Measurements from ENCODE around the gene ITGA11.
"Not testable (repeated sequence)": the region's sequence is repeated elsewhere in the genome, so short reads cannot be mapped to it uniquely, and the experiment has no call there.

Gene ITGA11

GRCh38 chr15:68425428-68426060, 6.4 kb downstream of the ITGA11 start:
- DNase-seq (ENCODE audit: low spot score), result no peak

GRCh38 chr15:68424754-68425390, 7.1 kb downstream of the ITGA11 start:
- DNase-seq (ENCODE audit: low spot score), result no peak

GRCh38 chr15:68423359-68424296, 8.3 kb downstream of the ITGA11 start:
- no peak for DNase-seq (ENCODE audit: low spot score)

GRCh38 chr15:68422403-68423145, 9.4 kb downstream of the ITGA11 start:
- DNase-seq (ENCODE audit: low spot score), result not testable (repeated sequence)

GRCh38 chr15:68421798-68422402, 10.1 kb downstream of the ITGA11 start:
- no peak for DNase-seq (ENCODE audit: low spot score)

- no peak for DNase-seq (ENCODE audit: low spot score)
Observed at GRCh38 chr15:68421115-68421551, 10.8 kb downstream of the ITGA11 start.

- DNase-seq (ENCODE audit: low spot score), result no peak
Observed at GRCh38 chr15:68420186-68420684, 11.7 kb downstream of the ITGA11 start.

GRCh38 chr15:68419301-68420175, 12.4 kb downstream of the ITGA11 start:
- DNase-seq (ENCODE audit: low spot score), result no peak

GRCh38 chr15:68418611-68419161, 13.3 kb downstream of the ITGA11 start:
- no peak for DNase-seq (ENCODE audit: low spot score)

- no peak for DNase-seq (ENCODE audit: low spot score)
Observed at GRCh38 chr15:68417897-68418296, 14.1 kb downstream of the ITGA11 start.

- no peak for DNase-seq (ENCODE audit: low spot score)
Observed at GRCh38 chr15:68417051-68417450, 14.9 kb downstream of the ITGA11 start.

- no peak for DNase-seq (ENCODE audit: low spot score)
Observed at GRCh38 chr15:68416158-68416535, 15.8 kb downstream of the ITGA11 start.

- no peak for DNase-seq (ENCODE audit: low spot score)
Observed at GRCh38 chr15:68415501-68416157, 16.3 kb downstream of the ITGA11 start.

GRCh38 chr15:68415061-68415460, 16.9 kb downstream of the ITGA11 start:
- no peak for DNase-seq (ENCODE audit: low spot score)

- no peak for DNase-seq (ENCODE audit: low spot score)
Observed at GRCh38 chr15:68414591-68414990, 17.4 kb downstream of the ITGA11 start.

GRCh38 chr15:68414206-68414555, 17.8 kb downstream of the ITGA11 start:
- DNase-seq (ENCODE audit: low spot score), result no peak

GRCh38 chr15:68413363-68414205, 18.4 kb downstream of the ITGA11 start:
- DNase-seq (ENCODE audit: low spot score), result no peak

- no peak for DNase-seq (ENCODE audit: low spot score)
Observed at GRCh38 chr15:68412218-68412617, 19.7 kb downstream of the ITGA11 start.

- no peak for DNase-seq (ENCODE audit: low spot score)
Observed at GRCh38 chr15:68411735-68412134, 20.2 kb downstream of the ITGA11 start.

All from pons (tissue), 1 donor.